GM23338 (cell line): ENCODE measurements around the gene STARD13. TPM values are rescaled to one million over a fixed set of nuclear protein-coding genes. Genes with fewer than 3 reads are reported as not detected.

Source experiments
- ATAC-seq: fragments of 200-7000 bp; cut with Tn5 transposase; 3 replicates; pipeline ENCODE4 v1.9.1; 2020
- DNase-seq: peaks from one replicate; pipeline ENCODE4 v3.0.0-alpha.2; 2015; ENCODE audit warnings: low spot score
- H2AFZ ChIP-seq: fragments of 200-600 bp; sonication (generic); 2 replicates; pipeline ENCODE4 v1.8.0; 2016; ENCODE audit warnings: antibody characterized with exemption, mild to moderate bottlenecking, moderate library complexity
- H3F3A ChIP-seq: fragments of 200-600 bp; sonication (generic); replicated peaks from 2 replicates; pipeline ENCODE4 v1.8.0; 2017; ENCODE audit warnings: antibody characterized with exemption, mixed run types, low read depth
- H3K27ac ChIP-seq: fragments of 200-600 bp; sonication (generic); 2 replicates; pipeline ENCODE4 v1.6.1; 2016; ENCODE audit warnings: low read depth
- H3K27me3 ChIP-seq: fragments of 200-600 bp; sonication (generic); 2 replicates; pipeline ENCODE4 v1.8.0; 2016; ENCODE audit warnings: mild to moderate bottlenecking, mixed run types, moderate library complexity; ENCODE audit not compliant: insufficient read depth
- H3K36me3 ChIP-seq: fragments of 200-600 bp; sonication (generic); 2 replicates; pipeline ENCODE4 v1.8.0; 2016; ENCODE audit warnings: mild to moderate bottlenecking; ENCODE audit not compliant: insufficient read depth
- H3K4me1 ChIP-seq: fragments of 200-600 bp; sonication (generic); 2 replicates; pipeline ENCODE4 v1.8.0; 2016; ENCODE audit warnings: mild to moderate bottlenecking, moderate library complexity; ENCODE audit not compliant: insufficient read depth
- H3K4me2 ChIP-seq: fragments of 200-600 bp; sonication (generic); 2 replicates; pipeline ENCODE4 v1.7.1; 2017; ENCODE audit warnings: mixed run types
- H3K4me3 ChIP-seq: fragments of 200-600 bp; sonication (generic); 2 replicates; pipeline ENCODE4 v1.6.1; 2016; ENCODE audit warnings: mixed run types
- H3K79me2 ChIP-seq: fragments of 200-600 bp; sonication (generic); replicated peaks from 2 replicates; pipeline ENCODE4 v1.8.0; 2017; ENCODE audit warnings: mild to moderate bottlenecking; ENCODE audit not compliant: insufficient read depth
- H3K9me2 ChIP-seq: fragments of 200-600 bp; sonication (generic); 2 replicates; pipeline ENCODE4 v1.8.0; 2017; ENCODE audit not compliant: insufficient read depth
- H4K20me1 ChIP-seq: fragments of 200-600 bp; sonication (generic); replicated peaks from 2 replicates; pipeline ENCODE4 v1.8.0; 2017; ENCODE audit warnings: mild to moderate bottlenecking; ENCODE audit not compliant: insufficient read depth
- H3K27ac Mint-ChIP-seq: 2 replicates; pipeline ENCODE4 v1.8.0; 2020; ENCODE audit warnings: inconsistent platforms, mild to moderate bottlenecking, moderate library complexity, mixed read lengths
- H3K27me3 Mint-ChIP-seq: 3 replicates; pipeline ENCODE4 v1.8.0; 2022; ENCODE audit warnings: low read depth, mild to moderate bottlenecking, moderate library complexity, mixed read lengths, inconsistent platforms; ENCODE audit not compliant: insufficient read depth, poor library complexity
- H3K36me3 Mint-ChIP-seq: 3 replicates; pipeline ENCODE4 v1.8.0; 2021; ENCODE audit warnings: low read depth, mild to moderate bottlenecking, inconsistent platforms, moderate library complexity, mixed read lengths
- H3K4me1 Mint-ChIP-seq: 3 replicates; pipeline ENCODE4 v1.8.0; 2020; ENCODE audit warnings: mild to moderate bottlenecking, inconsistent platforms, mixed read lengths
- H3K4me3 Mint-ChIP-seq: 3 replicates; pipeline ENCODE4 v1.8.0; 2021; ENCODE audit warnings: moderate library complexity, mild to moderate bottlenecking, inconsistent platforms, mixed read lengths
- H3K9me3 Mint-ChIP-seq: 3 replicates; pipeline ENCODE4 v1.8.0; 2020; ENCODE audit warnings: moderate library complexity, mild to moderate bottlenecking, inconsistent platforms, mixed read lengths
- CREB1 ChIP-seq: fragments of 250-450 bp; sonication (Bioruptor Pico); IDR thresholded peaks from 2 replicates; pipeline ENCODE4 v1.5.0; 2020; ENCODE audit warnings: low read depth, mild to moderate bottlenecking, moderate library complexity
- CTCF ChIP-seq, 2 experiments: fragments of 200-600 bp in 1 of 2; sonication (generic) in 1 of 2; conservative IDR thresholded peaks; 2 replicates each; pipeline versions ENCODE4 v1.5.1 to v1.6.1; 2016 to 2017; ENCODE audit warnings: antibody characterized with exemption in 2 of 2, low read depth in 2 of 2, mild to moderate bottlenecking in 2 of 2, moderate library complexity in 1 of 2
- ETS1 ChIP-seq: IDR thresholded peaks from 2 replicates; pipeline ENCODE4 v1.6.1; 2016; ENCODE audit warnings: antibody characterized with exemption
- EZH2 ChIP-seq: fragments of 200-600 bp; sonication (generic); IDR thresholded peaks from one replicate; pipeline ENCODE4 v1.8.0; 2017; ENCODE audit warnings: antibody characterized with exemption, mild to moderate bottlenecking, low read depth; ENCODE audit not compliant: unreplicated experiment
- EZH2phosphoT487 ChIP-seq: fragments of 200-600 bp; sonication (generic); IDR thresholded peaks from one replicate; pipeline ENCODE4 v1.8.1; 2018; ENCODE audit warnings: antibody characterized with exemption; ENCODE audit not compliant: unreplicated experiment
- JUNB ChIP-seq: IDR thresholded peaks from one replicate; pipeline ENCODE4 v1.6.1; 2016; ENCODE audit warnings: antibody characterized with exemption; ENCODE audit not compliant: unreplicated experiment
- NANOG ChIP-seq: IDR thresholded peaks from 2 replicates; pipeline ENCODE4 v1.6.1; 2016; ENCODE audit warnings: antibody characterized with exemption, borderline replicate concordance
- POLR2AphosphoS5 ChIP-seq: IDR thresholded peaks from 2 replicates; pipeline ENCODE4 v1.6.1; 2016; ENCODE audit warnings: antibody characterized with exemption, low read depth
- ZNF114 ChIP-seq: fragments of 250-450 bp; sonication (Bioruptor Pico); IDR thresholded peaks from 2 replicates; pipeline ENCODE4 v1.5.0; 2020; ENCODE audit warnings: mild to moderate bottlenecking, moderate library complexity
- ZNF331 ChIP-seq: fragments of 250-450 bp; sonication (Bioruptor Pico); IDR thresholded peaks from 2 replicates; pipeline ENCODE4 v1.5.0; 2020; ENCODE audit warnings: low read depth, mild to moderate bottlenecking, moderate library complexity
- polyA plus RNA-seq: library from polyadenylated mRNA; unstranded; fragments of >200 nt; fragmentation: Nextera tagmentation; extraction: Ambion mirVana; gene quantifications from 2 replicates; pipeline ENCODE4 v1.2.1, GENCODE V29; 2016
- total RNA-seq: library from RNA; depleted of rRNA; stranded (reverse); fragments of >200 nt; shearing (Covaris generic); gene quantifications from 2 replicates; pipeline ENCODE4 v1.2.3, GENCODE V29; 2014
- TF ChIP-seq, protein P1 (sequence below): IDR thresholded peaks from one replicate; pipeline ENCODE4 v1.6.1; 2018; ENCODE audit warnings: antibody characterized with exemption; ENCODE audit not compliant: unreplicated experiment

The STARD13 gene
- total and polyA plus RNA-seq, 2 experiments from 2014 or later: 3.2 to 5.2 TPM

- TF ChIP-seq, protein P1, sequence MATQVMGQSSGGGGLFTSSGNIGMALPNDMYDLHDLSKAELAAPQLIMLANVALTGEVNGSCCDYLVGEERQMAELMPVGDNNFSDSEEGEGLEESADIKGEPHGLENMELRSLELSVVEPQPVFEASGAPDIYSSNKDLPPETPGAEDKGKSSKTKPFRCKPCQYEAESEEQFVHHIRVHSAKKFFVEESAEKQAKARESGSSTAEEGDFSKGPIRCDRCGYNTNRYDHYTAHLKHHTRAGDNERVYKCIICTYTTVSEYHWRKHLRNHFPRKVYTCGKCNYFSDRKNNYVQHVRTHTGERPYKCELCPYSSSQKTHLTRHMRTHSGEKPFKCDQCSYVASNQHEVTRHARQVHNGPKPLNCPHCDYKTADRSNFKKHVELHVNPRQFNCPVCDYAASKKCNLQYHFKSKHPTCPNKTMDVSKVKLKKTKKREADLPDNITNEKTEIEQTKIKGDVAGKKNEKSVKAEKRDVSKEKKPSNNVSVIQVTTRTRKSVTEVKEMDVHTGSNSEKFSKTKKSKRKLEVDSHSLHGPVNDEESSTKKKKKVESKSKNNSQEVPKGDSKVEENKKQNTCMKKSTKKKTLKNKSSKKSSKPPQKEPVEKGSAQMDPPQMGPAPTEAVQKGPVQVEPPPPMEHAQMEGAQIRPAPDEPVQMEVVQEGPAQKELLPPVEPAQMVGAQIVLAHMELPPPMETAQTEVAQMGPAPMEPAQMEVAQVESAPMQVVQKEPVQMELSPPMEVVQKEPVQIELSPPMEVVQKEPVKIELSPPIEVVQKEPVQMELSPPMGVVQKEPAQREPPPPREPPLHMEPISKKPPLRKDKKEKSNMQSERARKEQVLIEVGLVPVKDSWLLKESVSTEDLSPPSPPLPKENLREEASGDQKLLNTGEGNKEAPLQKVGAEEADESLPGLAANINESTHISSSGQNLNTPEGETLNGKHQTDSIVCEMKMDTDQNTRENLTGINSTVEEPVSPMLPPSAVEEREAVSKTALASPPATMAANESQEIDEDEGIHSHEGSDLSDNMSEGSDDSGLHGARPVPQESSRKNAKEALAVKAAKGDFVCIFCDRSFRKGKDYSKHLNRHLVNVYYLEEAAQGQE: no peak
Measured at GRCh38 chr13:33119856-33120543, 165.6 kb downstream of the STARD13 start (continued).

DNA sequence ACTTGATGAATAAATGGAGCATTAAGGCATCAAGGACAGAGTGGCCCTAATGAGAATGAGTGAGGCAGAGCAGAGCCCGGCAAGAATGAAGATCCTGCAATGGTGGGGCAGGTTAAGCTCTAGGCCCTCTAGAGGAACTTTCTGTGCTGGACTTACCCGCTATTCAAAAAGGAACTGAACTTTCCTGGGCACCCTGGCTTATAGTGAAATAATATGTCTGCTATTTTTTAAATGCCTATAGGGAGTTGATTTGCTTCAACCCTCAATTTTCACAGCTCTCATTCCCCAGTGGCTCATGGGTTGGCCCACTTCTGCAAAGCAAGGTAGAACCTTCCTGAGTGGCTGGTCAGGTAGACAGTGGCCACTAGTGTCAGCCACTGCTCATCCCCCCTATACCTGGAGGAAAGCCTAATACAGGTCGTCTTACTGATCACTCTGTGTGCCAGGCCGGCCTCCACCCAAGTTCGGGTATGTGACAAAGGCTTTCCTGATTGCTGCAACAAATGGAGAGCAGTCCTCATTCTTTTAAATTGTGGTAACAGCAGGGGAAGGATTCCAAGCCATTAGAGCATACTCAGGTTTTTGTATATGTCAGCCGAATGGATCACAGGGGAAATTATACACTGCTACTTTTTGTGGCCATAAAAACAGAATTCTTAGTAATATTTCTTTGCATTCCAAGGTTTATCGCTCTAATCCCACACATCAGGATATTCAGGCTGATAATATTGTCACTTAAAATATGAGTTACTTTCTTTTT is 166.4 kb downstream of the STARD13 start:
- Histone ChIP-seq H3K4me2 (no peak overlapping the region), H3K36me3 (no peaks in the 10 kb centered on the region), H3K79me2 (no peaks in the 10 kb centered on the region), H3F3A (no peaks in the 10 kb centered on the region), H2AFZ (no peak overlapping the region), H3K27ac (0 out of 2 replicates have a peak overlapping the region, but pooled peaks have one; percentile 12), H3K27me3 (no peaks in the 10 kb centered on the region), H3K9me2 (0 out of 2 replicates have a peak, but pooled peaks cover 2% of the 10 kb centered on the region), H3K4me3 (no peak overlapping the region), H3K4me1 (peaks cover 11% of the 10 kb centered on the region), H4K20me1 (no peaks in the 10 kb centered on the region)
- TF ChIP-seq JUNB (no peak), ETS1 (no peak), POLR2AphosphoS5 (no peak), CREB1 (CRISPR knock-in tag) (no peak), ZNF114 (no peak), CTCF (conservative IDR thresholded peaks at IDR 0.05; ENCODE audit: low read depth in 2 of 2) (no peak), EZH2 (no peak), EZH2phosphoT487 (no peak), NANOG (no peak), ZNF331 (CRISPR knock-in tag) (no peak)
- Mint-ChIP-seq H3K36me3 (peaks cover 4% of the 10 kb centered on the region; the same call in 2 of the 3 replicates), H3K9me3 (no peaks in the 10 kb centered on the region), H3K27me3 (peaks cover 7% of the 10 kb centered on the region), H3K27ac (no peak overlapping the region), H3K4me1 (peaks cover 17% of the 10 kb centered on the region), H3K4me3 (no peak overlapping the region)
- ATAC-seq (peak; percentile 40; the same call in 1 of the 3 replicates), DNase-seq (peak; percentile 11)
